ENCODE data around the gene TNFRSF14.

GRCh38 chr1:2529784-2530512 lies 26.2 kb upstream of the TNFRSF14 start, which contains the start of gene HES5:
- no peak for TF ChIP-seq NR3C1 (IDR thresholded peaks at IDR 0.05)
- TF ChIP-seq EHF (CRISPR knock-in tag; IDR thresholded peaks at IDR 0.05): no peak
- no peak for TF ChIP-seq RFX5 (IDR thresholded peaks at IDR 0.05)
- TF ChIP-seq EP300 (IDR thresholded peaks at IDR 0.05): no peak
- no peak for TF ChIP-seq MAX (IDR thresholded peaks at IDR 0.05)
- no peak for TF ChIP-seq SMC3 (IDR thresholded peaks at IDR 0.05)
- no peak for TF ChIP-seq USF2 (IDR thresholded peaks at IDR 0.05)
- no peak for TF ChIP-seq RAD21 (conservative IDR thresholded peaks at IDR 0.05 in 1 of 2, IDR thresholded peaks at IDR 0.05 in 1 of 2)
- TF ChIP-seq CTCF (IDR thresholded peaks at IDR 0.05): no peak
- no peak for TF ChIP-seq POLR2AphosphoS2 (conservative IDR thresholded peaks at IDR 0.05; ENCODE audit: low read length)

All from A549 (cell line).